Neural cell (in vitro differentiated cells): Measurements from ENCODE around the gene ST3GAL5. TPM values are rescaled to one million over a fixed set of nuclear protein-coding genes. Genes with fewer than 3 reads are reported as not detected.

Experiments
- H2AFZ ChIP-seq: fragments of 200-600, 300-800 bp; sonication (generic), shearing (Covaris generic); 2 replicates; pipeline ENCODE4 v1.6.0; 2014; ENCODE audit warnings: low read depth, mild to moderate bottlenecking, antibody characterized with exemption, low read length, moderate library complexity
- H3F3A ChIP-seq: fragments of 200-600 bp; shearing (Covaris generic); 2 replicates; pipeline ENCODE4 v1.6.1; 2016; ENCODE audit warnings: mild to moderate bottlenecking, moderate library complexity, mixed read lengths, antibody characterized with exemption, low read length; ENCODE audit not compliant: insufficient read depth, poor library complexity, severe bottlenecking
- H3K27ac ChIP-seq: fragments of 200-600, 300-800 bp; sonication (generic), shearing (Covaris generic); 2 replicates; pipeline ENCODE4 v1.5.1; 2014; ENCODE audit warnings: mild to moderate bottlenecking, low read length, moderate library complexity
- H3K27me3 ChIP-seq: fragments of 300-800, 200-600 bp; sonication (generic), shearing (Covaris generic); 2 replicates; pipeline ENCODE4 v1.6.0; 2014; ENCODE audit warnings: mild to moderate bottlenecking, low read depth, low read length, moderate library complexity; ENCODE audit not compliant: insufficient read depth
- H3K36me3 ChIP-seq: fragments of 300-800, 200-600 bp; sonication (generic), shearing (Covaris generic); 2 replicates; pipeline ENCODE4 v1.5.1; 2014; ENCODE audit warnings: mild to moderate bottlenecking, antibody characterized with exemption, low read length, moderate library complexity; ENCODE audit not compliant: insufficient read depth
- H3K4me2 ChIP-seq: fragments of 300-800, 200-600 bp; sonication (generic), shearing (Covaris generic); 2 replicates; pipeline ENCODE4 v1.6.0; 2014; ENCODE audit warnings: mild to moderate bottlenecking, low read length
- H3K4me3 ChIP-seq: fragments of 300-800, 200-600 bp; sonication (generic), shearing (Covaris generic); 2 replicates; pipeline ENCODE4 v1.5.1; 2014; ENCODE audit warnings: mild to moderate bottlenecking, low read length, moderate library complexity
- H3K79me2 ChIP-seq: fragments of 200-600 bp; shearing (Covaris generic); replicated peaks from 2 replicates; pipeline ENCODE4 v1.6.0; 2014; ENCODE audit warnings: mild to moderate bottlenecking, low read length, moderate library complexity; ENCODE audit not compliant: insufficient read depth
- H3K9ac ChIP-seq: fragments of 300-800, 200-600 bp; sonication (generic), shearing (Covaris generic); 2 replicates; pipeline ENCODE4 v1.6.1; 2016; ENCODE audit warnings: mild to moderate bottlenecking, low read length, mixed read lengths
- H3K9me2 ChIP-seq: fragments of 200-600 bp; shearing (Covaris generic); 2 replicates; pipeline ENCODE4 v1.6.1; 2016; ENCODE audit warnings: mild to moderate bottlenecking, low read length, mixed read lengths; ENCODE audit not compliant: insufficient read depth
- H3K9me3 ChIP-seq: fragments of 200-600, 300-800 bp; sonication (generic), shearing (Covaris generic); 2 replicates; pipeline ENCODE4 v1.6.1; 2016; ENCODE audit warnings: mild to moderate bottlenecking, mixed run types, low read length, moderate library complexity, mixed read lengths
- H4K20me1 ChIP-seq: fragments of 200-600 bp; shearing (Covaris generic); 2 replicates; pipeline ENCODE4 v1.6.1; 2016; ENCODE audit warnings: mild to moderate bottlenecking, mixed run types; ENCODE audit not compliant: insufficient read depth
- EP300 ChIP-seq: fragments of 450-650 bp; conservative IDR thresholded peaks from 2 replicates; pipeline ENCODE4 v1.6.1; 2014; ENCODE audit warnings: antibody characterized with exemption, mild to moderate bottlenecking, moderate library complexity; ENCODE audit not compliant: poor library complexity, severe bottlenecking
- EZH2 ChIP-seq: fragments of 200-600, 300-800 bp; shearing (Covaris generic), sonication (generic); IDR thresholded peaks from 2 replicates; pipeline ENCODE4 v1.6.1; 2014; ENCODE audit warnings: antibody characterized with exemption, low read length, borderline replicate concordance, mild to moderate bottlenecking; ENCODE audit not compliant: insufficient read depth, poor library complexity, severe bottlenecking
- MXI1 ChIP-seq: fragments of 450-650 bp; conservative IDR thresholded peaks from 2 replicates; pipeline ENCODE4 v1.6.1; 2014; ENCODE audit warnings: antibody characterized with exemption, mild to moderate bottlenecking; ENCODE audit not compliant: poor library complexity, severe bottlenecking
- POLR2AphosphoS5 ChIP-seq: IDR thresholded peaks from 2 replicates; pipeline ENCODE4 v1.6.1; 2012
- RAD21 ChIP-seq: fragments of 450-650 bp; conservative IDR thresholded peaks from 2 replicates; pipeline ENCODE4 v1.6.1; 2014; ENCODE audit warnings: antibody characterized with exemption, mild to moderate bottlenecking, moderate library complexity
- SMC3 ChIP-seq: fragments of 450-650 bp; conservative IDR thresholded peaks from 2 replicates; pipeline ENCODE4 v1.6.1; 2014; ENCODE audit warnings: antibody characterized with exemption, mild to moderate bottlenecking, moderate library complexity; ENCODE audit not compliant: poor library complexity
- TAF1 ChIP-seq: IDR thresholded peaks from 2 replicates; pipeline ENCODE4 v1.6.1; 2012; ENCODE audit warnings: low read depth
- polyA plus RNA-seq: library from polyadenylated mRNA; depleted of rRNA; stranded (reverse); fragments of >200 nt; gene quantifications from 2 replicates; pipeline ENCODE4 v1.2.3, GENCODE V29; 2014
- TF ChIP-seq, protein P1 (sequence below): fragments of 450-650 bp; IDR thresholded peaks from 2 replicates; pipeline ENCODE4 v1.5.1; 2014; ENCODE audit warnings: antibody characterized with exemption, mild to moderate bottlenecking, moderate library complexity; ENCODE audit not compliant: poor library complexity, severe bottlenecking
- TF ChIP-seq, protein P2 (sequence below): IDR thresholded peaks from 2 replicates; pipeline ENCODE4 v1.6.1; 2012; ENCODE audit warnings: borderline replicate concordance

Gene ST3GAL5
- polyA plus RNA-seq, 1 donor from 2014 or later, result 55.6 TPM

DNA sequence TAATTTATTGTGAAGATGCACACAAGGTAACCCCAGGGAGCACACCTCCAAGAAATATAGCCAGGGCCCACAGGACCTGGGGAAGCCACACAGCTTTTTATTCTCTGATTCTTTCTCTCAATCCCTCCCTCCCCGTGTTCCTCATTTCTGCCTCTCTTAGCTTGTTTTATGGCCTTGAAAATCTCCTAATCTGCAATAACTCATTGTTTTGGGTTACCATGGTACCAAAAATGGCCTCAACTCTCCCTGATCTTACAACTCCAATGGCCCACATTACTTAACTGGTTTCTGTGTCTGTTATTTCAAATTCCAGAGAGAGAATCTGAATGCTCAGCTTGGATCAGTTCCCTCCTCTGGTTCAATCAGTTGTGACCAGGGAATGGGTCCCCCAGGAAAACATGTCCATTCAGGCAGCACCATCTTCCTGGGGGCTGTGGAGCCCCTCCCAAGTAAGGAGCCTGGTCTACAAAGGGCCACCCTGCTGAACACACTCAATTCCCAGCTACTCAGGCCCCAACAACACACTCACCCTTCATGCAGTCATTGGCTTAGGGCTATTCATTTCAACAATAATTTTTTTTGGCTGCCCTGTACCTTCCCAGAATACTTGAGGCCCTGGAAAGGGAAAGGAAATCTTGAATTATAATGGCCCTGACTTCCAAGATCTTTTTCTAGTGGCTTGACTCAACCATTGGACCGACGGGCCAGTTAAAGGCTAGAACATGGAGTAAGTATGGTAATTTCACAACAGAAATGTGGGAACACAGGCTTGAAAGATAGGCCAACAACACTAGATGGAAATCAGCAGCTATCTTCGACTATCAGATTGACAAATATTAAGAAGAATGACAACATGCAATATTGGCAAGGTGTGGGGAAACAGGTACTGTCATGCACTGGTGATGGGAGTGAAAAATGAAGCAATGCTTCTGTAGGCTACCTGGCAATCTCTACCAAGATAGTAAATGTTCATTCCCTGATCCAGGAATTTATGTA lies 41.6 kb upstream of the ST3GAL5 start:
- H3K9me3 ChIP-seq, result no peaks in the 10 kb centered on the region
- no peak overlapping the region for H3K27ac ChIP-seq
- no peak overlapping the region for H3K9ac ChIP-seq
- no peaks in the 10 kb centered on the region for H3K79me2 ChIP-seq
- no peak overlapping the region for H3K4me3 ChIP-seq
- no peaks in the 10 kb centered on the region for H3K27me3 ChIP-seq
- H3K36me3 ChIP-seq, result no peaks in the 10 kb centered on the region
- no peak overlapping the region for H2AFZ ChIP-seq
- H3F3A ChIP-seq, result no peaks in the 10 kb centered on the region
- H4K20me1 ChIP-seq, result no peaks in the 10 kb centered on the region
- TF ChIP-seq EZH2 (no peak), RAD21 (no peak), SMC3 (no peak), MXI1 (no peak), TAF1 (no peak), POLR2AphosphoS5 (no peak), EP300 (no peak)
- TF ChIP-seq, protein P1, sequence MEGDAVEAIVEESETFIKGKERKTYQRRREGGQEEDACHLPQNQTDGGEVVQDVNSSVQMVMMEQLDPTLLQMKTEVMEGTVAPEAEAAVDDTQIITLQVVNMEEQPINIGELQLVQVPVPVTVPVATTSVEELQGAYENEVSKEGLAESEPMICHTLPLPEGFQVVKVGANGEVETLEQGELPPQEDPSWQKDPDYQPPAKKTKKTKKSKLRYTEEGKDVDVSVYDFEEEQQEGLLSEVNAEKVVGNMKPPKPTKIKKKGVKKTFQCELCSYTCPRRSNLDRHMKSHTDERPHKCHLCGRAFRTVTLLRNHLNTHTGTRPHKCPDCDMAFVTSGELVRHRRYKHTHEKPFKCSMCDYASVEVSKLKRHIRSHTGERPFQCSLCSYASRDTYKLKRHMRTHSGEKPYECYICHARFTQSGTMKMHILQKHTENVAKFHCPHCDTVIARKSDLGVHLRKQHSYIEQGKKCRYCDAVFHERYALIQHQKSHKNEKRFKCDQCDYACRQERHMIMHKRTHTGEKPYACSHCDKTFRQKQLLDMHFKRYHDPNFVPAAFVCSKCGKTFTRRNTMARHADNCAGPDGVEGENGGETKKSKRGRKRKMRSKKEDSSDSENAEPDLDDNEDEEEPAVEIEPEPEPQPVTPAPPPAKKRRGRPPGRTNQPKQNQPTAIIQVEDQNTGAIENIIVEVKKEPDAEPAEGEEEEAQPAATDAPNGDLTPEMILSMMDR, result no peak
- TF ChIP-seq, protein P2, sequence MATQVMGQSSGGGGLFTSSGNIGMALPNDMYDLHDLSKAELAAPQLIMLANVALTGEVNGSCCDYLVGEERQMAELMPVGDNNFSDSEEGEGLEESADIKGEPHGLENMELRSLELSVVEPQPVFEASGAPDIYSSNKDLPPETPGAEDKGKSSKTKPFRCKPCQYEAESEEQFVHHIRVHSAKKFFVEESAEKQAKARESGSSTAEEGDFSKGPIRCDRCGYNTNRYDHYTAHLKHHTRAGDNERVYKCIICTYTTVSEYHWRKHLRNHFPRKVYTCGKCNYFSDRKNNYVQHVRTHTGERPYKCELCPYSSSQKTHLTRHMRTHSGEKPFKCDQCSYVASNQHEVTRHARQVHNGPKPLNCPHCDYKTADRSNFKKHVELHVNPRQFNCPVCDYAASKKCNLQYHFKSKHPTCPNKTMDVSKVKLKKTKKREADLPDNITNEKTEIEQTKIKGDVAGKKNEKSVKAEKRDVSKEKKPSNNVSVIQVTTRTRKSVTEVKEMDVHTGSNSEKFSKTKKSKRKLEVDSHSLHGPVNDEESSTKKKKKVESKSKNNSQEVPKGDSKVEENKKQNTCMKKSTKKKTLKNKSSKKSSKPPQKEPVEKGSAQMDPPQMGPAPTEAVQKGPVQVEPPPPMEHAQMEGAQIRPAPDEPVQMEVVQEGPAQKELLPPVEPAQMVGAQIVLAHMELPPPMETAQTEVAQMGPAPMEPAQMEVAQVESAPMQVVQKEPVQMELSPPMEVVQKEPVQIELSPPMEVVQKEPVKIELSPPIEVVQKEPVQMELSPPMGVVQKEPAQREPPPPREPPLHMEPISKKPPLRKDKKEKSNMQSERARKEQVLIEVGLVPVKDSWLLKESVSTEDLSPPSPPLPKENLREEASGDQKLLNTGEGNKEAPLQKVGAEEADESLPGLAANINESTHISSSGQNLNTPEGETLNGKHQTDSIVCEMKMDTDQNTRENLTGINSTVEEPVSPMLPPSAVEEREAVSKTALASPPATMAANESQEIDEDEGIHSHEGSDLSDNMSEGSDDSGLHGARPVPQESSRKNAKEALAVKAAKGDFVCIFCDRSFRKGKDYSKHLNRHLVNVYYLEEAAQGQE, result no peak
- no peak overlapping the region for H3K4me2 ChIP-seq
- no peaks in the 10 kb centered on the region for H3K9me2 ChIP-seq

DNA sequence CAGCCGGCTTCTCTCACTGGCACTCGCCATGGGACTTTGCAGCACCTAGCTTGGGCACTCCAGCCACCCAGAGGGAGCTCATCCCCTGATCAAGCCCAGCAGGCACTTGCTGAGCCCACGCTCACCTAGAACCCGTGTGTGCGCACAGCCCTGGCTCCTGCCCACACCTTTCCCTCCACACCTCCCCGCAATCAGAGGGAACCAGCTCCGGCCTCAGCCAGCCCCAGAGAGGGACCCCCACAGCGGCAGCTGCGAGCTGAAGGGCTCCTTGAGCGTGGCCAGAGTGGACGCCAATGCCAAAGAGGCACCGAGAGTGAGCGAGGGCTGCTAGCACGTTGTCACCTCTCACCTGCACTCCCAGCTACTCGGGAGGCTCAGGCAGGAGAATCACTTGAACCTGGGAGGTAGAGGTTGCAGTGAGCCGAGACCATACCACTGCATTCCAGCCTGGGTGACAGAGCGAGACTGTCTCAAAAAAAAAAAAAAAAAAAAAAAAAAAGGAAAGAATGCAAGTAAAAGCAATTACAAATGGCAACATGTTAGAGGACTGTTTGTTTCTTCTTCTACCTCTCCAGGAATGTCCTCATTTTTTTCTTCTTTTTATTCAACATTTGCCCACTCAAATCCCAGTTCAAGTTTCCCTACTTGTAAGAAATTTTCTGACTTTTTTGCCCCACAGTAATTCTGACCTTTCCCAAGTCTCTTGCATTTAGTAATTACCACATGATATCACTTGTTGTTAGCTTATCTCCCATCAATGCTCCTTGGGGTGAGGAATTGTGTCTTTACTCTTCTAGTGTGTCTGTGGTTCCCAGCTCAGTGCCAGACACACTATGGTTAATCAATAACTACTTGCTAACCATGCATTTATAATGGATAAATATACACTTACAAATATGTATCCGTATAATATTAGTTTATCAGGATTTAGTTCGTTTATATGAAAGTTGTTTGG lies 40.6 kb upstream of the ST3GAL5 start:
- Histone ChIP-seq H3K4me2 (no peak overlapping the region), H3F3A (no peaks in the 10 kb centered on the region), H3K36me3 (no peaks in the 10 kb centered on the region), H3K9ac (no peak overlapping the region), H3K4me3 (no peak overlapping the region), H2AFZ (no peak overlapping the region), H3K9me3 (no peaks in the 10 kb centered on the region), H3K79me2 (no peaks in the 10 kb centered on the region), H4K20me1 (no peaks in the 10 kb centered on the region), H3K27me3 (no peaks in the 10 kb centered on the region), H3K27ac (no peak overlapping the region), H3K9me2 (no peaks in the 10 kb centered on the region)
- no peak for TF ChIP-seq EP300
- TF ChIP-seq, protein P2, result no peak
- no peak for TF ChIP-seq RAD21
- TF ChIP-seq MXI1, result no peak
- no peak for TF ChIP-seq SMC3
- no peak for TF ChIP-seq TAF1
- no peak for TF ChIP-seq EZH2
- TF ChIP-seq, protein P1, result no peak
- no peak for TF ChIP-seq POLR2AphosphoS5
